Measurements from ENCODE around the gene CLEC12A.
"Not testable (repeated sequence)": the region's sequence is repeated elsewhere in the genome, so short reads cannot be mapped to it uniquely, and the experiment has no call there.

Gene CLEC12A

DNA sequence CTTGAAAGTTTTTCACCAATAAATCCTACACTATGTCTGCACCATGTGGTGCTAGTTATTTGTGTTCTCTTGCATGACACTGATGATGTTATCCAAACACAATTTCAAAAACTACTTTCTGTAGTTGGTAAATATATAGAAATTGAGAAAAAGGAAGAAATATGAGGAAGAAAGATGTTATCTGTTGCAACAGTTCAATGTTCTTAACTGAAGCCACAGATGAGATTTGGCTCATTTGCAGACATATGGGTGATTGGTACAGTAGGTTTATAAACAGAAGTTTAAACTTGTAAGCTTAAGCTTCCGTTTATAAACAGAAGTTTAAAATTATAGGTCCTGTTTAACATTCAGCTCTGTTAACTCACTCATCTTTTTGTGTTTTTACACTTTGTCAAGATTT is at the start of gene CLEC12A:
Gene CLEC12A (plus strand): TSS at position 229 of the 400 bp plus-strand sequence. CDS start 188 bp downstream, outside the sequence.
- no peak for DNase-seq (ENCODE audit: low read depth in 2 of 3, low spot score in 2 of 3)

DNA sequence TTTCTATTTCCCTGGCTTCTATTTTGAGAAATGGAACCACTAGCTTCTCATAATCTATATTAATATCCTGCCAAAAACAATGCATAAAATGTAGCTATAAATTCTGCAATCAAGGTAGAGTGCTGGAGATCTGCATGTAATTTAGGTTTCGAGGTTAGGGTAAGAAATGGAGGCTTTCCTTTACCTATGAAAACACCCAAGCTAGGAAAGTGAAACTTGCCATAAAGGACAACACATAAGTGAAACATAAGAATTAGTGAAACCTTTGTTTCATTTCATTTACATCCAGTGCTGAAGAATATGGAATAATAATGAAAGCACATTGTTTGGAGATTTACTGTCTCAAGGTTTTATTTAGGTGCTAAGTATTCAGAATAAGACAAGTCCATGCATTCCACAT is 48.8 kb upstream of the CLEC12A start:
- no peak for DNase-seq (ENCODE audit: low read depth in 2 of 3, low spot score in 2 of 3)

DNA sequence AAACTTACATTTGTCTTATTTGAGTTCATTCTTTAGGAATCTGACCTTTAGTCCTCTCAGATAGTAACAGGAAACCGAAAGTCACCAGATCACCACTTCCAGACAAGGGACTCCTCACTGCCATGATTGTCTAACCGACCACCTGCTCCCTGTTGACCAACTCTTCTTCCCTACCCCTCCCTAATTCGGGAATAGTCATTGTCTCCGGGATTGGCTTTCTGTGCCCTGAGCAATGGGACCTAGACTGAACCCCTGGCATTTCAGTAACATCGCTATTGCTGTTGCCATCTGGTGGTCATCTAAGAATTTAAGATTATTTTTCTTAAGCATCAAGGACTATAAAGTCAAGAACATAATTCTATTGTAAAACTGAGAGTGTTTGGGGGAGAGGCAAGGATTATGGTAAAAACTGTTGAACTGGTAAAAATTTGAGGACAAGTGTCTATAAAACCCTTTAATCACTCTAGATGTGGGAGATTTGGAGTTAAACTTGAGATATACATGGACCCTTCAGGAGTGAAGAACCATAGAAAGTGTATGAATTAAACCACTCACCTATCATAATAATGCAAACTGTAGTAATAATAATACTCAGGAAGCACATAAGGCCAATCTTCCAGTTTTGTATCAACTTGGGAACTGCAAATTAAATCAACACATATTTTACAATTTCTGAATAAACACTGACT is 45.4 kb upstream of the CLEC12A start:
- DNase-seq (ENCODE audit: low read depth in 2 of 3, low spot score in 2 of 3) = no peak

DNA sequence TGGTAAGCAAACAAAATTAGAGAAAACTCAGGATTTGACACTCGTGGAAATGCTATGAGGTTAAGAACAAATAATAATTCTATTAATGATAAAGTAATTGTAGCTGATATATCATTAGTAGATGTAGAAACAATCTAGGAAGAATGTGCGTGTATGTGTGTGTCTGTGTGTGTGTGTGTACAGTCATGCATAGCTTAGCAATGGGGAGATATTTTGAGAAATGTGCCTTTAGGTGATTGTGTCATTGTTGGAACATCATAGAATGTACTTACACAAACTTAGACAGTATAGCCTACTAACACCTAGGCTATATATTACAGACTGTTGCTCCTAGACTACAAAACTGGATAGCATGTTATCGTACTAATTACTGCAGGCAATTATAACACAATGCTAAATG is 44.3 kb upstream of the CLEC12A start:
- DNase-seq (ENCODE audit: low read depth in 2 of 3, low spot score in 2 of 3) = no peak

DNA sequence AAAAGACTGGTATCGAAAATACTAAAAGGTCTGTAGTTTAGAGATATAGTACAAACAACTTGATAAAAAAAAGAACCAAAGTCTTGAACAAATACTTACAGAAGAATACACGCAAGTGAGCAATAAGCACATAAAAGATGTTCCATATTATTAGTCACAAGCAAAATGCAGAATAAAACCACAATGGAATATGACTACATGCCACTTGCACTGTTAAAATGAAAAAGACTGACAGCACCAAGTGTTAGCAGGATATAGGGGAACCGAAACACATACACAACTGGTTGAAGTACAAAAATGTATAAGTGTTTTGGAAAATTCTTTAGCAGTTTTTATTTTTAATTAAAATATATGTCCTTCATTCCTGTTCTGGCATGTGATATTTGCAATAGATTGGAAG is 42.6 kb upstream of the CLEC12A start:
- DNase-seq (ENCODE audit: low read depth in 2 of 3, low spot score in 2 of 3) = no peak

DNA sequence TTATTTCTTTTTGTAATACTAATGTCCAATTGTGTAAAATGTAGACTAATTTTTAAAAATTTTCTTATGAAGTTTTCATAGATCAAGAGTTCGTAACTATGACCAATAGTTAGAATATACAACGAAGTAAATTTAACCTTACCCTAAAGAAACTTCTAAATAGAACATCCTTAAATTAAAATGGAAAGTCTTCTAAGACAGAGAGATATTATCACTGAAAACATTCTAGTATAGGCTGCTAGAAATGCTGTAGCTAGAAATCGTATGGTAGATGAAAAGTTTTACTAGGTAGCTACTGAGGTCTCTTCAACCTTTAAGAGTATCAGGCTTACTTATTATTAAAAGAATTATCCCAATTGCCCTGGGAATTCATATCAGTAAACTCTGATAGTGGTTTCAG is 40.0 kb upstream of the CLEC12A start:
- no peak for DNase-seq (ENCODE audit: low read depth in 2 of 3, low spot score in 2 of 3)

DNA sequence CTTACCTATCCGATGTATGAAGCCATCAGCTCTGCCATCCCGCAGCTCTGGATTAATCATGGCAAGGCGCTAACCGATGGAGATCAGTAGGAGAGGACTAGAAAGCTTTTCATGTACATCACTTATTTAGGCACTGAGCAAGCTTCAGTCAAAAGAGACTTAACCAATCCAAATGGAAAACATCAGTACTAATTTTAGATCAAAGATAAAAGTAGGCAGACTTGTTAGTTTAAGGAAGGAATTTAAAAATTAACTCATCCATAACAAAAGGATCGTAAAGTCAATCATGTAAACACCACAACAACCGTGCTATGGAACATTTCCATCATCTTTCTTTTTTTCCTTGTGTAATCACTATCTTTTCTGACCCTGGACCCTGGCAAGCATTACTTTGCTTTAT is 38.9 kb upstream of the CLEC12A start, which contains the start of gene CLEC2A:
Gene CLEC2A (minus strand): TSS at position 101 of the 400 bp plus-strand sequence. CDS start 41 bp downstream, at position 60.
- DNase-seq (ENCODE audit: low read depth in 2 of 3, low spot score in 2 of 3) = no peak

DNA sequence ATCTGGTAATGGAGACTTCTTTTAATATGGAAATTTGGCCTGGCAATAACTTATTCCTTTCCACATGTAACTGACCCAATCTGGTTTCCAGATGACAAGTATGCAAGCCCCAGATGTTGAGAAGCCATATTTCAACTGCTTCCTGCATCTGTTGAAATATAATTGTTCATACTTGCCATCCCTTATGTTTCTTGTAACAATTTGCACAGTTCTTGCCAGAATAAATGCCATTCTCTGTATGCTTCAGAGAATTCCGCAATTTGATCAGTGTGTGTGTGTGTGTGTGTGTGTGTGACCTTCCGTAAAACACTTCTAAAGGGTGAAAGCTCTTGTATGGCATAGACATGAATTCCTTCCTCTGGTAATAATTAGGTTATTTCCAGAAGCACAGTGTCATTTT is 37.3 kb upstream of the CLEC12A start:
- DNase-seq (ENCODE audit: low read depth in 2 of 3, low spot score in 2 of 3) = no peak

DNA sequence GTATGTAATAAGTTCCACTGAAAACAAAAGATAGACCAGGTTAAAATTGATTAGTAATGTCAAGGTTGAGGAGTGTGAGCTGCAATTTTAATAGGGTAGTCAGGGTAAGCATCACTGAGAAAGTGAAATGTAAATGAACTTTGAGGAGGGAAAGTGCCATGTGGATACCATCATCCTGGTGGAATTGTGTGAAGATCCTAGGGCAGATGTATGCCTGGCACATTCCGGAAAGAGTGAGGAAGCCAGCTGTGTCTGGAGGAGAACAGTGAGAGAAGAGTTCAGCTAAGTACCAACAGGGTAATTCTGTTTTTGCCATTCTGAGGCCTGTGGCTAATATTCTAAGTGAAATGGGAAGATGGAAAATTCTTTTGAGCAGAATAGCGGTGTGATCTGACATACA is 36.2 kb upstream of the CLEC12A start:
- no peak for DNase-seq (ENCODE audit: low read depth in 2 of 3, low spot score in 2 of 3)

DNA sequence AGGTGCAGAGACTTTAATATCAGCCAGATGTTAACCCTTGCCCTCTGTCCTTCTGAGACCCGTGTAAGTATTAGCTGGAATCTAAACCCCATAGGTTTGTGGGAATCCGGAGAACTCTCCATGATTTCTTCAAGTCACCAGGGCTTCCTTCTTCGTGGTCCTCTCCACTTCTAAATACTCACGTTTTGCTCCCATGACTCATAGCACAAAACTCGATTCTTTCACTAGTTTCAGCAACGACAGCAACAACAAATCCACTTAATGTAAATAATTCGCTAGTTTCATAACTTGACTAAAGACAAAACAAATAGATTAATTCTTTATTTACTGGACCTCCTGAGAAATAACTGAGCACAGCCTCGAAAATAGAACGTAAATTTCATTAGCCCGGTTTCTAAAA is 34.6 kb upstream of the CLEC12A start:
- DNase-seq (ENCODE audit: low read depth in 2 of 3, low spot score in 2 of 3) = no peak

DNA sequence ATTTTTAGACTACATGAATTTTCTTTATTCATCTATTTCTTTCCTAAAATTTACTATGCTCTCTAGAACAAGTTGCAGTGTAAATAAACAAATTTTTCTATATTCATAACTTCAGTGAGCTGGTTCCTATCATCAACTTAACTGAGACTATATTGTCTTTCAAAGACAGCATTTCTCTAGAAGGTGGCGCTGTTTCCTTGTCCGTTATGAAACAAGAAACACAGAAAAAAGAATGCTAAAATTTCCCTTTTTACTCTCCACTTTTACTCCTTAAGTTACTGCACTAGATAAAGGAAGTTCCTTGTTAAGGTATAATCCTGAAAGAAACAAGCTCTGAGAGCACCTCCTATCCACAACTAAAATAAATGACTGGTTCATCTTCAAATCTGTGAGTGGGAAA is 30.8 kb upstream of the CLEC12A start:
- DNase-seq (ENCODE audit: low read depth in 2 of 3, low spot score in 2 of 3) = no peak

DNA sequence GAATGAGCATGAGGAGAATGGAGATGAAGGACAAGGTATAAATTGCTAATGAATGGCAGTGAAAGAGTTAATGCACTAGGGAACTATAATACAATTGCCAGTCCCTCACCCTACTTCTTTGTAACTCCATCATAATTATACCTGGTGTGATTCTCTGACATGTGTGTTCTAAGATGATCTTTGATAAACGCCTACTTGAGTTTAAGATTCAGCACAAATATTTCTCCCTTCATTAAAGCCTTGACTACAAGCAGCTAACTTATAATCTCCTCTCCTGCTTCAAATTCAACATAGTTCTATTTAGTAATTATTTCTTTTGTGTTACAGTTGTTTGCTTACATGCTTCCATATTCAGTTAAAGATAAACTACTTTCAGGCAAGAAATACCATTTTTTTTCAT is 29.4 kb upstream of the CLEC12A start:
- DNase-seq (ENCODE audit: low read depth in 2 of 3, low spot score in 2 of 3) = no peak

DNA sequence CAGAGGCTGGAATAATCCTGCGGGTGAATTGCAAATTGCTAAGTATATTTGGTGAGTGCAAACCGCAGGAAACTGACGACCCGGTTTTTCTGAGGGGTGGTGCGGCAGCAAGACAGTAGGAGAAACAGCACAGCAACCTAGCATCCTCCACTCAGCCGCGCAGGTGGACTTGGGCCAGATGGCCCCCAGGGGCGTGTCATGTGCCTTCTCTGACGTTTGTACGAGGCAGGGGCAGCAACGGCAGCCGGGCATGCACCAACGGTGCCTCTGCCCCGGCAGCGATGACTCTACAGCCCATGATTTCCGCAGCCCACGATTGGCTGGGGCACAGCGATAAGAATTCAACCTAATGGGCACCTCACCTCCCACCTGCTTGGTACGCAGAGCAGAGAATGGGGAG is 28.0 kb upstream of the CLEC12A start:
- DNase-seq (ENCODE audit: low read depth in 2 of 3, low spot score in 2 of 3) = no peak

DNA sequence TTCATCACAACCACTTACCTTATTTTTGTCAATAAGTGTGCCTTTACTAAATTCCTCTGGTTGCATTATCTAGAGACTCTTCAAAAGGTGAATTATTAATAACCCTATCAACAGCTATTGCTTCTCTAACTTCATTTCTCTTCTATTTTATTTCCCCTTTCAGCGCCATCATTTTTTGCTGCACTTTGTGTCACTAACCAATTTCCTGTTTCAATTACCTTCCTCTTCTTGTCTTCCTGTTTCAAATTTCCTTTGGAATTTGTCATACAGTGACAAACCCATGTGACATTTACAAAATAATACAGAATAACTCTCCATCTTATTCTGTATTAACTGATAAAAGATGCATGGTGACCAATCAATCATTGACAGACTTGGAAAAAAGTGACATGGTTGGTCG is 26.8 kb upstream of the CLEC12A start:
- no peak for DNase-seq (ENCODE audit: low read depth in 2 of 3, low spot score in 2 of 3)

DNA sequence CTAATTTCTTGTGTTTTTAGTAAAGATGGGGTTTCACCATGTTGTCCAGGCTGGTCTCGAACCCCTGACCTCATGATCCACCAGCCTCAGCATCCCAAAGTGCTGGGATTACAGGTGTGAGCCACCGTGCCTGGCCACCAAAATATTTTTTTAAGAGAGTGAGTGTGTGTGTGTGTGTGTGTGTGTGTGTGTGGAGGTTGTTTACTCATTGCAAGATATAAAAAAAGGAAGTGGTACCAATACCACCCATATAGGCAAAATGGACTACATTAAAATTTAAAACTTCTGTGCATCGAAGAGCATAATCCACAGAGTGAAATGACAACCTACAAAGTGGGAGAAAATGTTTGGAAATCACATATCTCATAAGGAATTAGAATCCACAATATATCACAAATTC is 23.5 kb upstream of the CLEC12A start:
- no peak for DNase-seq (ENCODE audit: low read depth in 2 of 3, low spot score in 2 of 3)

DNA sequence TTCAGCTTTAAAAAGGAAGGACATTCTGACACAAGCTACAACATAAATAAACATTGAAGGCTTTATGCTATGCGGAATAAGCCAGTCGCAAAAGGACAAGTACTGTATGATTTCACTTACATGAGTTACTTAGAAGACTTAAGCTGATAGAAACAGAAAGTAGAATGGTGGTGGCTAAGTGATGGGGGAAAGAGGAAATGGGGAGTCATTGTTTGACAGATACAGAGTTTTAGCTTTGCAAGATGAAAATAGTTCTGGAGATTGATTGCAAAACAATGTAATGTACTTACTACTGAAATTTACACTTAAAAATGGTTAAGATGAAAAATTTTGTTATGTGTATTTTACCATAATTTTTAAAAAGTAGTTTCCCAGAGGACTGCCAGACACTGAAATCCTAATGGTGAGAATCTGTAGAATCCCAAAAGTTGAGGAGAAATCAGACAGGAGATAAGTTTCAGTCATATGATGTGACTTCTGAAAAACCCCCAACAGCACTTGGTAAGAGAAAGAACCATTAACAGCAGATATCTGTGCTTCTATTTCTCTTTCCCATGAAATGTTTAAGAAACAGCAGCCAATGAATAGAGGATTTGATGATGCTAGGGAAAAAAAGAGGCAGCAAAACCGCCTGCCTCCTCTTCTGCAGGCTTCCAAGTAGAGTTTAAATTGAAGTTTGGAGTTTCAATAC is 22.5 kb upstream of the CLEC12A start:
- DNase-seq (ENCODE audit: low read depth in 2 of 3, low spot score in 2 of 3) = no peak

DNA sequence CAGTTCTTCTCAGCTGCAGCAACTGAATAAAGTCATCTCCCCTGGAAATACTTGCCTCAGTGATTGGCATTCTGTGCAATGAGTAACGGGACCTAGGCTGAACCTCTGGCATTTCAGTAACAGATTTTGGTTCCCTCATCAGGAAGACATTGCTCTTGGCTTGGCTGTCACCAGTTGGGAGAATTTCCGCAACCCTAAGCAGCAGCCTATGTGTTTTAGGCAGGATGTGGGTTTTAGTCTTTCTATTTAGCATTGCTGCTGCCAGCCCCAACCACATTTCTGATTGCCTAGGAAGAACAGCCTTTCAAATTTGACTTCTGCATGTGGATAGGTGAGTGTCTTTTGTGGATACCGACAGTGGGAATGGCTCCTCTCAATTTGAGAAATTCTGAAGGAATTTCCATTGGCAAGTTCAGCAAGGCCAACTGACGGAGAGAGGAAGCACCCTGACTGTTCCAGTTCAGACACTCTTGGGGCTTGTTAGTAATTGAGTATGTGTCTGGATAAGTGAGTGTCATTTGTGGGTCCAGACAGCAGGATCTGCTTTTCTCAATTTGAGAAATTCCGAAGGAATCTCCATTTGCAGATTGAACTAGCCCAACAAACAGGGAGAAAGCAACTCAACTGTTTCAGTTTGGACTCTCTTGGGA is 20.1 kb upstream of the CLEC12A start:
- no peak for DNase-seq (ENCODE audit: low read depth in 2 of 3, low spot score in 2 of 3)

DNA sequence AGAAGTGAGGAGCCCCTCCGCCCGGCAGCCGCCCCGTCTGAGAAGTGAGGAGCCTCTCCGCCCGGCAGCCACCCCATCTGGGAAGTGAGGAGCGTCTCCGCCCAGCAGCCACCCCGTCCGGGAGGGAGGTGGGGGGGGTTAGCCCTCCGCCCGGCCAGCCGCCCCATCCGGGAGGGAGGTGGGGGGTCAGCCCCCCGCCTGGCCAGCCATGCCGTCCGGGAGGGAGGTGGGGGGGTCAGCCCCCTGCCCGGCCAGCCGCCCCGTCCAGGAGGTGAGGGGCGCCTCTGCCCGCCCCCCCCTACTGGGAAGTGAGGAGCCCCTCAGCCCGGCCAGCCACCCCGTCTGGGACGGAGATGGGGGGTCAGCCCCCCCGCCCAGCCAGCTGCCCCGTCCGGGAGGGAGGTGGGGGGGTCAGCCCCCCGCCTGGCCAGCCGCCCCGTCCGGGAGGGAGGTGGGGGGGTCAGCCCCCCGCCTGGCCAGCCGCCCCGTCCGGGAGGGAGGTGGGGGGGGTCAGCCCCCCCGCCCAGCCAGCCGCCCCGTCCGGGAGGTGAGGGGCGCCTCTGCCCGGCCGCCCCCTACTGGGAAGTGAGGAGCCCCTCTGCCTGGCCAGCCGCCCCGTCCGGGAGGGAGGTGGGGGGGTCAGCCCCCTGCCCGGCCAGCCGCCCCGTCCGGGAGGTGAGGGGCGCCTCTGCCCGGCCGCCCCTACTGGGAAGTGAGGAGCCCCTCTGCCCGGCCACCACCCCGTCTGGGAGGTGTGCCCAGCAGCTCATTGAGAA is 18.1 kb upstream of the CLEC12A start:
- not testable (repeated sequence) for DNase-seq (ENCODE audit: low read depth in 2 of 3, low spot score in 2 of 3)

DNA sequence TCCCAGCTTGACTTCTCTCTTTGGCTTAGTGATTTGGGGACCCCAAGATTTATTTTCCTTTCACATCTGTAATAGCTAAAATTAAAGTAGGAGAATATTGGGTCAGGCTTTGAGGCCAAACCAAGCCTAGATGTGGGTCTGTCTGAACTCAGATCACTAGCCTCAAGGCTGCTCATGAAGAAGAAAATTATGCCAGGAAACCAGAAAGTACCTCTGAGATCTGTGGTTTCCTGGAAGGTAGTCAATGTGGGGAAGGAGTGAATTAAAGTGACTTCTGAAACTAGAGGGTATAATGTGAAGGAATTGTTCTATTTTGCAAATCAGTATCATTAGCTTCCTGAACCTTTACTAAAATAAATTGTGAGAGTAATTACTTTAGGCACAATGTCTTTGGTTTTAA is 13.4 kb upstream of the CLEC12A start:
- no peak for DNase-seq (ENCODE audit: low read depth in 2 of 3, low spot score in 2 of 3)

DNA sequence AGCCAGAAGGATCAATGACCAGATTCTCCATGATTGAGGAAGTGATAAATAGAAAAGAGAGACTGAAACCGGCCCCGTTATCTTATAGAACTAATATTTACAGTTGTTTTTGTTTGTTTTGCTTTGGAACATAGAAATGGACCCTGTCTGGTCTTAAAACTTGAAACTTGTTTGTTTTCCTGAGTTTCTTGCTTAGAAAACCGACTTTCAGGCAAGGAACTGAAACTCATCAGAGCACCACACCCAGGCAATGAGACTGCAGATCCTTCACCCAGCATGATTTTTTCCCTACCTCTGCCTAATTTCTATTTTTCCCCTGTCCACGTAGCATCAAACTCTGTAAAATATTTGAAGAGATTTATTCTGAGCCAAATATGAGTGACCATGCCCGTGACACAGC is 10.6 kb upstream of the CLEC12A start:
- DNase-seq (ENCODE audit: low read depth in 2 of 3, low spot score in 2 of 3) = no peak

DNA sequence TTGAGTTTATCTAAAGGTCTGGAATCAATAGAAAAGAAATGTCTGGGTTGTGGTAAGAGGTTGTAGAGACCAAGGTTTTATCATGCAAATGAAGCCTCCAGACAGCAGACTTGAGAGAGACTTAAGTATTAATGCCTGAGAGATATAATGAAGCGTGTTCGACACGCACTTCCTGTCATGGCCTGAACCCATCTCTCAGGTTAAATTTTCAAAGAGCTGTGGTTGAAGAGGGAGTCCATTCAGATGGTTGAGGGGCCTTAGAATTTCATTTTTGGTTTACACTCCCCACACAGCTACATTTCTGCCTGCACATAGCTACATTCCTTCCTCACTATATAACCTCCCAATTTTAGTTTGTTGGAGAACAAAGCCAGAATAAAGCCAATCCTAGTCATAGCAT is 10.1 kb upstream of the CLEC12A start:
- DNase-seq (ENCODE audit: low read depth in 2 of 3, low spot score in 2 of 3) = no peak

DNA sequence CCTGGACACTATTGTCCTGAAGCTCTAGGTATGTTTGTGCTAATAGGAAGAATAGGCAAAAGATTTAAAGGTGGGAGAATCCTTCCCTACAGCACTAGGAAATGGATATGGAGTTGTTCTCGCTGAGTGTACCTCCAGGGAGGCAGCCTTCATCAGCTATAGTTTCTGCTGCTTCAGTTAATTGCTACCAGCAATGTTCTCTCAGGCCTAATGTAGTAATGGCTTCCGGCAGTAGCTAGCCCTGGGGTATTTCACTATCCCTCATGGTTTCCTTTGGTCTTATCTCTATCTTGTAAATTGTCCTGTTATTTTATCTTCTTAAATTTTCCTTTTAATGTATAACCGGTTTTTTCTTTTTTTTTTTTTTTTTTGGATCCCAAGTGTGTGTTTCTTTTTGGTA is 9.3 kb upstream of the CLEC12A start:
- DNase-seq (ENCODE audit: low read depth in 2 of 3, low spot score in 2 of 3) = no peak

Measured in activated CD8-positive, alpha-beta memory T cell treated with anti-CD3 and anti-CD28 coated beads for 48 hours (primary cell).